ENCODE data around the gene APP.

DNA sequence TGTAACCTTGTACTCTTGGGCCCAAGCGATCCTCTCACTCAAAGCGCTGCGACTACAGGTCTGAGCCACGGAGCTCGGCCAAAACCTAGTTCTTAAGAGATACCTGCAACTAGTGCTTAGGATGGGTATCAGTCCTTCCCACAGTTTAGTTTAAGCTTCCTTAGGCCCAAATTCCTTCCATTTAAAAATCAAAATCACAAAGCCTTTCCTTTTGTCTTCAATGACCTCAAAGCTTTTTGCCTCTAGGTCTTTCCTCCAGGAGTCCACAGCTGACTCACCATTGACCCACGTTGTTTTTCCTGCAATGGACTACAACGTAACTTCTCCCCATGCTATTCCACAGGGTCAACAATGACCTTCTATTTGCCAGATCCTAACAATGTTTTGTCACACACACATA lies 64.0 kb downstream of the APP start:
- TF ChIP-seq, protein P1, sequence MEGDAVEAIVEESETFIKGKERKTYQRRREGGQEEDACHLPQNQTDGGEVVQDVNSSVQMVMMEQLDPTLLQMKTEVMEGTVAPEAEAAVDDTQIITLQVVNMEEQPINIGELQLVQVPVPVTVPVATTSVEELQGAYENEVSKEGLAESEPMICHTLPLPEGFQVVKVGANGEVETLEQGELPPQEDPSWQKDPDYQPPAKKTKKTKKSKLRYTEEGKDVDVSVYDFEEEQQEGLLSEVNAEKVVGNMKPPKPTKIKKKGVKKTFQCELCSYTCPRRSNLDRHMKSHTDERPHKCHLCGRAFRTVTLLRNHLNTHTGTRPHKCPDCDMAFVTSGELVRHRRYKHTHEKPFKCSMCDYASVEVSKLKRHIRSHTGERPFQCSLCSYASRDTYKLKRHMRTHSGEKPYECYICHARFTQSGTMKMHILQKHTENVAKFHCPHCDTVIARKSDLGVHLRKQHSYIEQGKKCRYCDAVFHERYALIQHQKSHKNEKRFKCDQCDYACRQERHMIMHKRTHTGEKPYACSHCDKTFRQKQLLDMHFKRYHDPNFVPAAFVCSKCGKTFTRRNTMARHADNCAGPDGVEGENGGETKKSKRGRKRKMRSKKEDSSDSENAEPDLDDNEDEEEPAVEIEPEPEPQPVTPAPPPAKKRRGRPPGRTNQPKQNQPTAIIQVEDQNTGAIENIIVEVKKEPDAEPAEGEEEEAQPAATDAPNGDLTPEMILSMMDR (IDR thresholded peaks at IDR 0.05; ENCODE audit: low read depth, low read length, poor library complexity, severe bottlenecking), result no peak
- TF ChIP-seq EZH2phosphoT487 (IDR thresholded peaks at IDR 0.05; ENCODE audit: borderline replicate concordance, low read length), result no peak

Data from DOHH2 (cell line).